GM12892 (cell line): ENCODE measurements around the gene EDA.

Source experiments
- DNase-seq: peaks from one replicate; pipeline ENCODE4 v3.0.0; 2011; ENCODE audit not compliant: insufficient read length
- FAIRE-seq: peaks from 2 replicates; lab custom pipeline; 2011; peaks lifted over from hg19 to GRCh38; lab: Jason Lieb, UNC
- POLR2A ChIP-seq: IDR thresholded peaks from 2 replicates; pipeline ENCODE4 v1.6.1; 2011; ENCODE audit warnings: low read depth, low read length, control low read depth
- POLR2AphosphoS5 ChIP-seq: IDR thresholded peaks from 2 replicates; pipeline ENCODE4 v1.6.1; 2011; ENCODE audit warnings: low read depth, low read length, control low read depth
- TAF1 ChIP-seq: IDR thresholded peaks from 2 replicates; pipeline ENCODE4 v1.6.1; 2011; ENCODE audit warnings: low read depth, mild to moderate bottlenecking, control low read depth, low read length, borderline replicate concordance

EDA gene

GRCh38 chrX:69884210-69884609 lies 268.3 kb downstream of the EDA start:
- no peak for FAIRE-seq
- TF ChIP-seq POLR2A, result no peak
- no peak for TF ChIP-seq POLR2AphosphoS5
- no peak for TF ChIP-seq TAF1
- DNase-seq, result no peak

GRCh38 chrX:69896046-69896445 lies 280.1 kb downstream of the EDA start:
- TF ChIP-seq TAF1 (no peak), POLR2AphosphoS5 (no peak), POLR2A (no peak)
- FAIRE-seq, result no peak
- no peak for DNase-seq

- DNase-seq, result no peak
- no peak for FAIRE-seq
- no peak for TF ChIP-seq TAF1
Observed at GRCh38 chrX:69900491-69900890, 284.6 kb downstream of the EDA start.

GRCh38 chrX:69906447-69906846 lies 290.5 kb downstream of the EDA start:
- DNase-seq (no peak), FAIRE-seq (no peak)
- TF ChIP-seq POLR2AphosphoS5, result no peak

- FAIRE-seq (no peak), DNase-seq (no peak)
- TF ChIP-seq POLR2A (no peak), POLR2AphosphoS5 (no peak), TAF1 (no peak)
Observed at GRCh38 chrX:69914781-69915180, 298.9 kb downstream of the EDA start.

- FAIRE-seq (no peak), DNase-seq (no peak)
- TF ChIP-seq POLR2A (no peak), POLR2AphosphoS5 (no peak), TAF1 (no peak)
Observed at GRCh38 chrX:69919749-69920148, 303.8 kb downstream of the EDA start.

- TF ChIP-seq POLR2AphosphoS5, result no peak
- TF ChIP-seq TAF1, result no peak
- TF ChIP-seq POLR2A, result no peak
- FAIRE-seq (no peak), DNase-seq (no peak)
Observed at GRCh38 chrX:69932323-69932722, 316.4 kb downstream of the EDA start.

- no peak for TF ChIP-seq POLR2A
- no peak for TF ChIP-seq TAF1
- no peak for TF ChIP-seq POLR2AphosphoS5
- no peak for DNase-seq
- no peak for FAIRE-seq
Observed at GRCh38 chrX:69948276-69948797, 332.4 kb downstream of the EDA start.

GRCh38 chrX:69951753-69952152 lies 335.8 kb downstream of the EDA start:
- FAIRE-seq (no peak), DNase-seq (no peak)
- no peak for TF ChIP-seq POLR2A
- TF ChIP-seq POLR2AphosphoS5, result no peak
- TF ChIP-seq TAF1, result no peak

- FAIRE-seq (no peak), DNase-seq (no peak)
- TF ChIP-seq POLR2AphosphoS5, result no peak
- TF ChIP-seq POLR2A, result no peak
- TF ChIP-seq TAF1, result no peak
Observed at GRCh38 chrX:69959712-69960111, 343.8 kb downstream of the EDA start.

GRCh38 chrX:69961365-69962072 lies 345.6 kb downstream of the EDA start:
- DNase-seq (no peak), FAIRE-seq (no peak)
- no peak for TF ChIP-seq TAF1
- no peak for TF ChIP-seq POLR2AphosphoS5
- no peak for TF ChIP-seq POLR2A

GRCh38 chrX:69968950-69969349 lies 353.0 kb downstream of the EDA start:
- no peak for TF ChIP-seq POLR2A
- no peak for TF ChIP-seq TAF1
- TF ChIP-seq POLR2AphosphoS5, result no peak
- DNase-seq, result no peak
- no peak for FAIRE-seq
